SU-DHL-6 (cell line): Measurements from ENCODE around the gene PRR33.

Source experiments
- EZH2phosphoT487 ChIP-seq: fragments of 200-600 bp; sonication (generic), shearing (Covaris generic); conservative IDR thresholded peaks from 2 replicates; pipeline ENCODE4 v1.6.1; 2018; ENCODE audit warnings: mild to moderate bottlenecking, antibody characterized with exemption, low read length, moderate library complexity, mixed read lengths
- TF ChIP-seq, protein P1 (sequence below): fragments of 200-600 bp; sonication (generic); IDR thresholded peaks from one replicate; pipeline ENCODE4 v1.5.1; 2017; ENCODE audit warnings: antibody characterized with exemption, mild to moderate bottlenecking, low read length, moderate library complexity; ENCODE audit not compliant: insufficient read depth, poor library complexity, severe bottlenecking

DNA sequence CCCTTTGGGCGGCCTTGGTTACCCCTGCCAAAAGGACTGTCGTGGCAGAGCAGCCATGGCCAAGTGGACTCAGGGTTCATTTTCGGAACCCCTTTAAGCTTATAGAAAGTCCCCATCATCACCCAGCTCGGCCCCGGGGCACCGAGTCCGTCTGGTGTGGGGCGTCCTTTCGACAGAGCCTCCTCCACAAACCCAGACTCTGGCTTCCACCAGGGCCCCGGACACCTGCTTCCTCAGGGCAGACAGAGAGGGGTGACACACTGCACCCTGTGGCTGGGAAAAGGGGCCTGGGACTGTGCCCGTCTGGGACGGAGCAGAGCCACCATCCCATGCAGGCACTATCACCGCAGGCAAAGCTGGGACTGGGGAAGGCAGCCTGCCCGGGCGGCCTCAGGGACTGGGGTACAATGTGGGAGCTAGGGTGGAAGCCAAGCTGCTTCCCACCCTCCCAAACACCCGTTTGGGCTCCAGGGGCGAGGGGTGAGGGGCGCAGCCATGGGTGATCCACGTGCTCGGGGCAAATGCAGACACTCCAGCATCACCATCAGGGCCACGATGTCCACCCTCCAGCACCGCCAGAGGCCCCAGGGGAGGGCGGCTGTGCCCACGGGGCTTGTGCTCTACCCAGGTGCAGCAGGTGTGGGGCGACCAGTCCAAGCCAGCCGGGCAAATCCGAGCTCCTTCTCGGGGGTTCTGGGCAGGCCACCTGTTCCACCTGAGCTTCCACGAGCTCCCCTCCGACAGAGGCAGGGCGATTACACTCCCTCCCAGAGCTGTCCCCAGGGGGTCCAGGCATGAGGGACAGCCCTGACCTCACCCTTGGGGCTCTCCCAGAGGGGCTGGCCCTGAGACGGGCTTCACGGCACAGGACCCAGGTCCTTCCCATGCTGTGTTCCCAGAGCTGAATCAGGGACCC is 43.7 kb upstream of the PRR33 start:
- TF ChIP-seq, protein P1, sequence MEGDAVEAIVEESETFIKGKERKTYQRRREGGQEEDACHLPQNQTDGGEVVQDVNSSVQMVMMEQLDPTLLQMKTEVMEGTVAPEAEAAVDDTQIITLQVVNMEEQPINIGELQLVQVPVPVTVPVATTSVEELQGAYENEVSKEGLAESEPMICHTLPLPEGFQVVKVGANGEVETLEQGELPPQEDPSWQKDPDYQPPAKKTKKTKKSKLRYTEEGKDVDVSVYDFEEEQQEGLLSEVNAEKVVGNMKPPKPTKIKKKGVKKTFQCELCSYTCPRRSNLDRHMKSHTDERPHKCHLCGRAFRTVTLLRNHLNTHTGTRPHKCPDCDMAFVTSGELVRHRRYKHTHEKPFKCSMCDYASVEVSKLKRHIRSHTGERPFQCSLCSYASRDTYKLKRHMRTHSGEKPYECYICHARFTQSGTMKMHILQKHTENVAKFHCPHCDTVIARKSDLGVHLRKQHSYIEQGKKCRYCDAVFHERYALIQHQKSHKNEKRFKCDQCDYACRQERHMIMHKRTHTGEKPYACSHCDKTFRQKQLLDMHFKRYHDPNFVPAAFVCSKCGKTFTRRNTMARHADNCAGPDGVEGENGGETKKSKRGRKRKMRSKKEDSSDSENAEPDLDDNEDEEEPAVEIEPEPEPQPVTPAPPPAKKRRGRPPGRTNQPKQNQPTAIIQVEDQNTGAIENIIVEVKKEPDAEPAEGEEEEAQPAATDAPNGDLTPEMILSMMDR, result no peak
- no peak for TF ChIP-seq EZH2phosphoT487
